HEK293T (cell line): ENCODE measurements around the gene NOL12.

ENCODE experiments used
- BHLHE40 ChIP-seq: fragments of 450-650 bp; IDR thresholded peaks from 2 replicates; pipeline ENCODE4 v1.6.1; 2016; ENCODE audit warnings: mild to moderate bottlenecking, moderate library complexity, borderline replicate concordance
- SUZ12 ChIP-seq: fragments of 450-650 bp; IDR thresholded peaks from 2 replicates; pipeline ENCODE4 v1.6.1; 2016; ENCODE audit warnings: mild to moderate bottlenecking
- TARDBP ChIP-seq: fragments of 450-650 bp; IDR thresholded peaks from 2 replicates; pipeline ENCODE4 v1.6.1; 2016

GRCh38 chr22:37636949-37637273 lies 49.2 kb upstream of the NOL12 start:
- TF ChIP-seq SUZ12 (no peak), TARDBP (no peak), BHLHE40 (no peak)
